A673 (cell line): ENCODE results near the gene ZNF496.

ENCODE experiments used
- EZH2 ChIP-seq: fragments of 200-600 bp; sonication (generic); IDR thresholded peaks from 2 replicates; pipeline ENCODE4 v1.6.1; 2017; ENCODE audit warnings: borderline replicate concordance, low read depth, mild to moderate bottlenecking, mixed read lengths, antibody characterized with exemption, low read length; ENCODE audit not compliant: poor library complexity, severe bottlenecking
- TF ChIP-seq, protein P1 (sequence below): fragments of 300-800, 200-600 bp; sonication (generic); conservative IDR thresholded peaks from 2 replicates; pipeline ENCODE4 v1.5.1; 2017; ENCODE audit warnings: low read depth, mild to moderate bottlenecking, antibody characterized with exemption, low read length, moderate library complexity, mixed read lengths

DNA sequence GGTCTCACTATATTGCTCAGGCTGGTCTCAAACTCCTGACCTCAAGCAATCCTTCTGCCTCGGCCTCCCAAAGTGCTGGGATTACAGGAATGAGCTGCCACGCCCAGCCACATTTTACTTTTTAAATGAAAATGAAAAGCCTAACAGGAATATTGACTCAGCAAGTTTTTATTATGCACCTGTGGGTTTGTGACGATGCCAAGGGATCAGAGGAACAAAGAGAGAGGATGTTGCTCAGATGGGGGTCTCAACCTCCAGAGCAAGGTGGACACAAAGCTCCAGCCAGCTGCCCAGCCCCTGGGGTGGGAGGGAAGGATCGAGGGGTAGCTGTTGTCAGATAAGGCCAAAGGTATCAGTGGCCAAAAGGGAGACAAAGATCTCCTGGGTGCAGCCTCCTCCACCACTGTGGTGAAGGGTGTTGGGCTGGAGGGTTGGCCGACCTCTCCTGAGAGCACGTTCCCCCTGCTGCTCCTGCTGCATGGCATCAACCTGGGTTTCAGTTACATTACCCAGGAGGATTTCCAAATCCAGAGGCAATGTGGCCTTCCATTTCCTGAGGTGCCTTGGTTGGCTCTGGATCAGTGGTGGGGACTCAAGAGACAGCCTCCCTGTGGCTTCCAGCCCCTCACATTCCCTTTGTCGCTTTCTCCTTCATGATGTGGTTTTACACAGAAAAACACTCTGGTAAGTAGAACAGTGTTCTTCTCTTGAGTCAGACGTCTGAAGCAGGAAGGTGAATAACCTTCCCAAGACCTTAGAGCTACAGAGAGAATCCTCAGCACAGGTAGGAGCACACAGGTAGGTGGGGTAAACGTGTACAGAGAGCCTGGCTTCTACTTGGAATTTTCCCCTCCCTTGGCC, 34.2 kb downstream of the ZNF496 start:
- TF ChIP-seq, protein P1, sequence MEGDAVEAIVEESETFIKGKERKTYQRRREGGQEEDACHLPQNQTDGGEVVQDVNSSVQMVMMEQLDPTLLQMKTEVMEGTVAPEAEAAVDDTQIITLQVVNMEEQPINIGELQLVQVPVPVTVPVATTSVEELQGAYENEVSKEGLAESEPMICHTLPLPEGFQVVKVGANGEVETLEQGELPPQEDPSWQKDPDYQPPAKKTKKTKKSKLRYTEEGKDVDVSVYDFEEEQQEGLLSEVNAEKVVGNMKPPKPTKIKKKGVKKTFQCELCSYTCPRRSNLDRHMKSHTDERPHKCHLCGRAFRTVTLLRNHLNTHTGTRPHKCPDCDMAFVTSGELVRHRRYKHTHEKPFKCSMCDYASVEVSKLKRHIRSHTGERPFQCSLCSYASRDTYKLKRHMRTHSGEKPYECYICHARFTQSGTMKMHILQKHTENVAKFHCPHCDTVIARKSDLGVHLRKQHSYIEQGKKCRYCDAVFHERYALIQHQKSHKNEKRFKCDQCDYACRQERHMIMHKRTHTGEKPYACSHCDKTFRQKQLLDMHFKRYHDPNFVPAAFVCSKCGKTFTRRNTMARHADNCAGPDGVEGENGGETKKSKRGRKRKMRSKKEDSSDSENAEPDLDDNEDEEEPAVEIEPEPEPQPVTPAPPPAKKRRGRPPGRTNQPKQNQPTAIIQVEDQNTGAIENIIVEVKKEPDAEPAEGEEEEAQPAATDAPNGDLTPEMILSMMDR, result no peak
- no peak for TF ChIP-seq EZH2
